Activated effector memory CD4-positive, alpha-beta T cell treated with Interleukin-2 at 50 U/mL for 16 hours (primary cell): ENCODE data around the gene FLVCR2.
"Not testable (repeated sequence)": the region's sequence is repeated elsewhere in the genome, so short reads cannot be mapped to it uniquely, and the experiment has no call there.

Experiments used
- DNase-seq: peaks from one replicate; pipeline ENCODE4 v3.0.0-alpha.2; 2020

Gene FLVCR2

GRCh38 chr14:75597149-75597548 is 18.7 kb downstream of the FLVCR2 start:
- DNase-seq: no peak

- not testable (repeated sequence) for DNase-seq
Measured at GRCh38 chr14:75600100-75600499, 21.7 kb downstream of the FLVCR2 start.

- not testable (repeated sequence) for DNase-seq
Measured at GRCh38 chr14:75601061-75601460, 22.6 kb downstream of the FLVCR2 start.

- no peak for DNase-seq
Measured at GRCh38 chr14:75602503-75602902, 24.1 kb downstream of the FLVCR2 start.

- DNase-seq: no peak
Measured at GRCh38 chr14:75604979-75605851, 26.8 kb downstream of the FLVCR2 start.

GRCh38 chr14:75605916-75606315 is 27.5 kb downstream of the FLVCR2 start:
- no peak for DNase-seq

- DNase-seq: no peak
Measured at GRCh38 chr14:75607044-75607443, 28.6 kb downstream of the FLVCR2 start.

- no peak for DNase-seq
Measured at GRCh38 chr14:75607842-75608640, 29.6 kb downstream of the FLVCR2 start.

GRCh38 chr14:75609116-75609515 is 30.7 kb downstream of the FLVCR2 start:
- no peak for DNase-seq

GRCh38 chr14:75609606-75610475 is 31.4 kb downstream of the FLVCR2 start:
- DNase-seq: no peak

GRCh38 chr14:75610834-75611233 is 32.4 kb downstream of the FLVCR2 start:
- no peak for DNase-seq

GRCh38 chr14:75612157-75612556 is 33.7 kb downstream of the FLVCR2 start:
- DNase-seq: no peak

GRCh38 chr14:75614179-75614578 is 35.8 kb downstream of the FLVCR2 start:
- no peak for DNase-seq

GRCh38 chr14:75615200-75615599 is 36.8 kb downstream of the FLVCR2 start:
- DNase-seq: no peak

- DNase-seq: no peak
Measured at GRCh38 chr14:75619548-75619947, 41.1 kb downstream of the FLVCR2 start.

GRCh38 chr14:75625034-75625433 is 46.6 kb downstream of the FLVCR2 start:
- DNase-seq: no peak

GRCh38 chr14:75626396-75626795 is 48.0 kb downstream of the FLVCR2 start:
- DNase-seq: no peak

GRCh38 chr14:75626863-75627262 is 48.4 kb downstream of the FLVCR2 start:
- no peak for DNase-seq

GRCh38 chr14:75627406-75627805 is 49.0 kb downstream of the FLVCR2 start:
- no peak for DNase-seq

GRCh38 chr14:75628816-75629215 is 50.4 kb downstream of the FLVCR2 start:
- DNase-seq: no peak

- DNase-seq: no peak
Measured at GRCh38 chr14:75630695-75631452, 52.5 kb downstream of the FLVCR2 start.

GRCh38 chr14:75631453-75631831 is 53.0 kb downstream of the FLVCR2 start:
- DNase-seq: no peak
